GM23248 (cell line): Measurements from ENCODE around the gene GNAQ. TPM values are rescaled to one million over a fixed set of nuclear protein-coding genes. Genes with fewer than 3 reads are reported as not detected.

Experiments used
- DNase-seq: peaks from one replicate; pipeline ENCODE4 v3.0.0-alpha.2; 2015
- H2AFZ ChIP-seq: fragments of 200-600 bp; sonication (generic); 2 replicates; pipeline ENCODE4 v1.6.1; 2016; ENCODE audit warnings: antibody characterized with exemption
- H3F3A ChIP-seq: fragments of 200-600 bp; sonication (generic); 2 replicates; pipeline ENCODE4 v1.6.1; 2016; ENCODE audit warnings: mild to moderate bottlenecking, antibody characterized with exemption, mixed run types; ENCODE audit not compliant: insufficient read depth
- H3K27ac ChIP-seq: fragments of 200-600 bp; sonication (generic); 2 replicates; pipeline ENCODE4 v1.5.1; 2016; ENCODE audit warnings: mild to moderate bottlenecking
- H3K27me3 ChIP-seq: fragments of 200-600 bp; sonication (generic); replicated peaks from 2 replicates; pipeline ENCODE4 v1.6.1; 2016; ENCODE audit warnings: mild to moderate bottlenecking; ENCODE audit not compliant: insufficient read depth
- H3K36me3 ChIP-seq: fragments of 200-600 bp; sonication (generic); 2 replicates; pipeline ENCODE4 v1.6.1; 2016; ENCODE audit warnings: low read depth, mild to moderate bottlenecking
- H3K4me1 ChIP-seq: fragments of 200-600 bp; sonication (generic); 2 replicates; pipeline ENCODE4 v1.6.1; 2016; ENCODE audit warnings: mild to moderate bottlenecking; ENCODE audit not compliant: insufficient read depth
- H3K4me2 ChIP-seq: fragments of 200-600 bp; sonication (generic); one replicate; pipeline ENCODE4 v1.6.1; 2016; ENCODE audit warnings: mild to moderate bottlenecking; ENCODE audit not compliant: unreplicated experiment
- H3K4me3 ChIP-seq: fragments of 200-600 bp; sonication (generic); 2 replicates; pipeline ENCODE4 v1.5.1; 2016; ENCODE audit warnings: mild to moderate bottlenecking
- H3K79me2 ChIP-seq: fragments of 200-600 bp; sonication (generic); 2 replicates; pipeline ENCODE4 v1.6.1; 2016; ENCODE audit warnings: mild to moderate bottlenecking; ENCODE audit not compliant: insufficient read depth
- H3K9ac ChIP-seq: fragments of 200-600 bp; sonication (generic); 2 replicates; pipeline ENCODE4 v1.6.1; 2016; ENCODE audit warnings: mild to moderate bottlenecking
- H3K9me2 ChIP-seq: fragments of 200-600 bp; sonication (generic); 2 replicates; pipeline ENCODE4 v1.6.1; 2016; ENCODE audit warnings: mixed run types, mild to moderate bottlenecking, moderate library complexity; ENCODE audit not compliant: insufficient read depth
- H3K9me3 ChIP-seq: fragments of 200-600 bp; sonication (generic); one replicate; pipeline ENCODE4 v1.6.1; 2017; ENCODE audit warnings: low read depth
- H4K20me1 ChIP-seq: fragments of 200-600 bp; sonication (generic); 2 replicates; pipeline ENCODE4 v1.6.0; 2016; ENCODE audit not compliant: insufficient read depth
- EZH2 ChIP-seq: fragments of 200-600 bp; sonication (generic); IDR thresholded peaks from 2 replicates; pipeline ENCODE4 v1.6.1; 2018; ENCODE audit warnings: antibody characterized with exemption, mild to moderate bottlenecking; ENCODE audit not compliant: insufficient read depth, poor library complexity, severe bottlenecking
- EZH2phosphoT487 ChIP-seq: fragments of 200-600 bp; sonication (generic); IDR thresholded peaks from 2 replicates; pipeline ENCODE4 v1.6.1; 2018; ENCODE audit warnings: antibody characterized with exemption, moderate library complexity, mild to moderate bottlenecking, low read depth; ENCODE audit not compliant: insufficient read depth
- WGBS, 2 experiments: methylation state at CpG; one replicate each; pipeline ENCODE4 v1.1.6; 2015 to 2017; ENCODE audit warnings: low lambda C conversion rate in 2 of 2, low coverage in 1 of 2; ENCODE audit errors: missing lambda C conversion rate in 2 of 2; 5-methylcytosine and 5-hydroxymethylcytosine counted together
- in situ Hi-C: fragments of 300-500 bp; cut with MboI; formaldehyde crosslinking; loops from 2 replicates; pipeline ENCODE4 v1.15.0; 2020
- polyA plus RNA-seq: library from polyadenylated mRNA; unstranded; fragments of >200 nt; fragmentation: Nextera tagmentation; extraction: Ambion mirVana; gene quantifications from 2 replicates; pipeline ENCODE4 v1.2.1, GENCODE V29; 2016
- total RNA-seq: library from RNA; depleted of rRNA; stranded (reverse); fragments of >200 nt; shearing (Covaris generic); gene quantifications from 2 replicates; pipeline ENCODE4 v1.2.3, GENCODE V29; 2014; rRNA removed

The GNAQ gene
- total RNA-seq (32.7 and 41.0 TPM in 2 replicates), polyA plus RNA-seq (11.1 and 11.5 TPM in 2 replicates)

- peak within 1 kb of the TSS; percentile 96 for H3K4me2 ChIP-seq
- H3K79me2 ChIP-seq, result peaks cover 53% of the 10 kb centered on the region
- peak within 1 kb of the TSS; percentile 90 for H3K4me3 ChIP-seq
- 3% methylated on average over 42 of the region's 79 CpGs; no CpG with 5 or more reads in 1 of the 2 experiments for WGBS, 2 experiments
- H3K27ac ChIP-seq, result peak within 1 kb of the TSS; percentile 91
- peaks cover 21% of the 10 kb centered on the region for H3F3A ChIP-seq
- peak within 1 kb of the TSS; percentile 95 for H2AFZ ChIP-seq
- H3K4me1 ChIP-seq, result peaks cover 32% of the 10 kb centered on the region
- DNase-seq, result peak; percentile 65
- in situ Hi-C loops, result loop anchor here (10.0 kb wide), 1 partner anchor 587 kb away; no protein-coding TSS in a partner anchor
- TF ChIP-seq EZH2 (no peak), EZH2phosphoT487 (no peak)
- H3K9me3 ChIP-seq, result no peaks in the 10 kb centered on the region
- H4K20me1 ChIP-seq, result no peaks in the 10 kb centered on the region
- no peaks in the 10 kb centered on the region for H3K27me3 ChIP-seq
- peak within 1 kb of the TSS; percentile 93 for H3K9ac ChIP-seq
- H3K36me3 ChIP-seq, result no peaks in the 10 kb centered on the region
- no peaks in the 10 kb centered on the region for H3K9me2 ChIP-seq
Measured at GRCh38 chr9:78031444-78031892, at the start of gene GNAQ. Gene GNAQ (minus strand): TSS chr9:78031811. CDS start chr9:78031235, 576 bp downstream.

DNA sequence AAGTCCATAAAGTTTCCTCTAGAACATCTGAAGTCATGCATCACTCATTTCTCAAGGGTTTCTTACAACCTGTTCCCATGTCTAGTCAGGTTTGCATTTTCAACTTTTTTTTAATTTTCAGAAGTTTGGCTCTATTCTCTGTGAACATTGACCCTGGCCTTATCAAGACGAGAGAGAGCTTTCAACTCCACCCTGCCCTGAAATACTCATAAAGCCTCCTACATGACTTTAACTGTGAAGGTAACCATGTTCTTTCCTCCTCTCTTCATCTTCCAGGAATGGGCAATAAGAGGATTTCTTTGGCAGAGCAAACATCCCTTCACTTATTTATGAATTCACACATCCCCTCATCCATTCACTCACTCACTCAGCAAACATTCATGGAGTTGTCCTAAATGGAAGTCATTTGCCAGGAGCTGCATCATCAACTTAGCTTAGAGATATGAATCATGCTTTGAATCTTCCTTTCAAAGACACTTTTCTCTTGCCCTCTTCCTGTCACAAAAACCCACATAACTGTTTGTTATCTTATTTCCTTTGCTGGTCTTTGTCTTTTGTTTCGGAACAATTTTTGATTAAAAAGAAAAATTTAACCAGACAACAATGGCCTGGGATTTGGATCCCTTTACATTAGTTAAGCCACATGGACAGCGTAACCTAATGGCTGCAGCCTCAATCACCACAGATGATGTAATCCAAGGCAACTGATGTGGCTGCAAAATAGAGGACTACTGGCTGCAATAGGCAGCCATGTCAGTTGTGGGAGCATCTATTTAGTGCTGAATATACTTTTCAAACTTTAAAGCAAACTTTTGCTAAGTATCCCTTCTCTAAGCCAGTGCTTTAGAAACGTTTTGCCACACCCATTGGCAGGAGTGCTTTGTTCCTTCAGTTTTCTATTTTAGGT, 43.0 kb upstream of the GNAQ start:
- Histone ChIP-seq H3K4me1 (no peaks in the 10 kb centered on the region), H3K4me3 (no peak overlapping the region), H3K9me2 (no peaks in the 10 kb centered on the region), H3K4me2 (no peak overlapping the region), H3K9me3 (no peaks in the 10 kb centered on the region), H3K79me2 (no peaks in the 10 kb centered on the region), H4K20me1 (no peaks in the 10 kb centered on the region), H2AFZ (no peak overlapping the region), H3K9ac (no peak overlapping the region), H3K27ac (no peak overlapping the region), H3K27me3 (no peaks in the 10 kb centered on the region), H3F3A (no peaks in the 10 kb centered on the region), H3K36me3 (no peaks in the 10 kb centered on the region)
- 40 to 42% methylated on average over 4 of the region's 4 CpGs for WGBS, 2 experiments
- peak; percentile 25 for DNase-seq
- in situ Hi-C loops, result no loop called here
- TF ChIP-seq EZH2, result no peak
- no peak for TF ChIP-seq EZH2phosphoT487

DNA sequence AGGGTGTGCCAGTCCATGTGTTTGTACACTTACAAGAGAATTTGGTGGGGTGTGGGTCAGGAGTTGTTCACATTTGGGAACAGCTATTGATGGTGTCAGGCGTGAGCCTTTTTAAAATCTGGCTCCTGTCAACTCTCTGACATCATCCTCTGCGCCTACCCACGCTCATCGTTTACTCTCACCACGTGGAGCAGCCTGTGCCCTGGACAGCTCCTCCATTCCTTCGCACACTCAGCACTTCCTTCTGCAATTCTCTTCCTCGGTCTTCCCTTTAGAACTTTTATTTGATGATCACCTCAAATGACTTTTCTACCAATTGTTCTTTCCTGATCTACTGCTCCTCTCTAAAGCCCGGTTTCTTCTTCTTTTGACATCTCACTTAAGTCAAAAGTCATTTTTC, 42.1 kb upstream of the GNAQ start:
- no peaks in the 10 kb centered on the region for H3K9me2 ChIP-seq
- DNase-seq, result peak; percentile 15
- no peaks in the 10 kb centered on the region for H3K4me1 ChIP-seq
- WGBS, 2 experiments, result 29 to 35% methylated on average over 8 of the region's 8 CpGs
- no peaks in the 10 kb centered on the region for H4K20me1 ChIP-seq
- no peaks in the 10 kb centered on the region for H3K79me2 ChIP-seq
- H3K4me2 ChIP-seq, result no peak overlapping the region
- no peaks in the 10 kb centered on the region for H3K27me3 ChIP-seq
- no peak overlapping the region for H3K9ac ChIP-seq
- H3K9me3 ChIP-seq, result no peaks in the 10 kb centered on the region
- no peak overlapping the region for H3K27ac ChIP-seq
- in situ Hi-C loops, result no loop called here
- H3K36me3 ChIP-seq, result no peaks in the 10 kb centered on the region
- no peak overlapping the region for H2AFZ ChIP-seq
- TF ChIP-seq EZH2phosphoT487 (no peak), EZH2 (no peak)
- no peak overlapping the region for H3K4me3 ChIP-seq
- H3F3A ChIP-seq, result no peaks in the 10 kb centered on the region

DNA sequence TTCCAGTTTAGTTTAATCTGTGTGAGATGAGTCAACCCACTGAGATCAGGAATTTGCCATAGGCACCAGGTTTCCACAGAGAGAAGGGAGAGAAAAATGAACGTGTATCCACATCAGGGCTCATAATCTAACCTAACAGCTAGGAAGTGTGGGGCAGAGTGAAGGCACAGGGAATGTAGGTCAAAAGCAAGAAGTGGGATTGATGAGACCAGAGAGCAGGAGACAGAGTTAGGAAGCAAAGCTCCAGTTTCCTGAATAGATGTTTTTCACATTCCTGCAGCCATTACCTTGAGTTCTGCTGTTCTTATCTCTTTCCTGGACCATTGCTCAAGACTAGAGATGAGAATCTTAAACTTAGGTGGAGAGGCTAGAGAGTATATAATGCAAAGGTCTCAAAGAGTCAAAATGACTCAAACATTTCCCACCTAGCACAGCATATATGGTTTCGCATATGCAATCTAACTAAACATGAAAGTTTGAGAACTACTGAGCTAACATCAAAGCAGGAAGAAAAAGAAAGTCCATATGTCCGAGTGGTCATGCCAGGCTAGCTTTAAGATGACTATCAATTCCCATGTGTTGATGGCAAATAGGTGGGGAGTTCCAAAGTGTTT, 41.1 kb upstream of the GNAQ start:
- WGBS, 2 experiments, result 28 to 32% methylated on average over 3 of the region's 3 CpGs
- in situ Hi-C loops, result no loop called here
- no peak for DNase-seq

More for the DNA sequence above, 41.1 kb upstream of the GNAQ start:
- Histone ChIP-seq H3K36me3 (no peaks in the 10 kb centered on the region), H3K4me1 (no peaks in the 10 kb centered on the region), H4K20me1 (no peaks in the 10 kb centered on the region), H3K9ac (no peak overlapping the region), H3K79me2 (no peaks in the 10 kb centered on the region), H3K27ac (no peak overlapping the region), H3K4me2 (no peak overlapping the region), H2AFZ (no peak overlapping the region), H3K9me3 (no peaks in the 10 kb centered on the region), H3K9me2 (no peaks in the 10 kb centered on the region), H3K27me3 (no peaks in the 10 kb centered on the region), H3F3A (no peaks in the 10 kb centered on the region), H3K4me3 (no peak overlapping the region)
- no peak for TF ChIP-seq EZH2phosphoT487
- TF ChIP-seq EZH2, result no peak
